Measurements from ENCODE around the gene C2orf76.
"Not testable (repeated sequence)": the region's sequence is repeated elsewhere in the genome, so short reads cannot be mapped to it uniquely, and the experiment has no call there.

Gene C2orf76

DNA sequence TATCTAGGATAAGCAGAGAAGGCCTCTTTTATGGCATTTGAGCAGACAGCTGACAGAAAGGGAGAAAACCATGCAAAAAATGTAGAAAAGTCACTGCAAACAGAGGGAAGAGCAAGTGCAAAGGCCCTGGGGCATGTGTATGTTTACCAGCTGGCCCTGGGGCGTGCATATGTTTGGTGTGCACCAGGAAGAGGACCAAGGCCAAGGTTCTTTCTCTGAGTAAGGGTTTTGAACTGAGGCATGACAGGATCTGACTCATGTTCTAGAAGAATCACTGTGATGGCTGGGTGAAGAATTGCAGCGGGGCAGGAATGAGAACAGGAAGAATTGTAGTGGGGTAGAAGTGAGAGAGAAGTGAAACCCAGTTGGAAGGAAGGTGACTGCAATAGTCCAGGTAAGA is 73.4 kb downstream of the C2orf76 start:
- DNase-seq = no peak

DNA sequence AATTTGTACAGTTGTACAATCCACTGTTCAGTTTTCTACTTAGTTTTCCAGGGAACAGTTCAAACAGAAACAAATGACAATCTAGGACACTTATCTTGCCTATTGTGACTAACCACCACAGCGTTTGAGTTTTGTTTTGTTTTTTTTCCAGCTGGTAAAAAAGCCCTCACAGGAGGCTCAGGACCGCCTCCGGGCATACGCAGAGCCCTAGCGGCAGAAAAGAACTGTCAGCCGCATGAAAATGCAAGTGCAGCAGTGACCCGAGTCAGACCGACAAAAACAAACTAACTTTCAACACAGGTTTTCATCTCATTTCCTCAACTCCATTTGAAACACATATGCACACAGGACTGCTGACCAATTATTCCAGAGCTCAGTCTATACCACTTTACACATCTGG is 74.4 kb downstream of the C2orf76 start:
- no peak for DNase-seq

DNA sequence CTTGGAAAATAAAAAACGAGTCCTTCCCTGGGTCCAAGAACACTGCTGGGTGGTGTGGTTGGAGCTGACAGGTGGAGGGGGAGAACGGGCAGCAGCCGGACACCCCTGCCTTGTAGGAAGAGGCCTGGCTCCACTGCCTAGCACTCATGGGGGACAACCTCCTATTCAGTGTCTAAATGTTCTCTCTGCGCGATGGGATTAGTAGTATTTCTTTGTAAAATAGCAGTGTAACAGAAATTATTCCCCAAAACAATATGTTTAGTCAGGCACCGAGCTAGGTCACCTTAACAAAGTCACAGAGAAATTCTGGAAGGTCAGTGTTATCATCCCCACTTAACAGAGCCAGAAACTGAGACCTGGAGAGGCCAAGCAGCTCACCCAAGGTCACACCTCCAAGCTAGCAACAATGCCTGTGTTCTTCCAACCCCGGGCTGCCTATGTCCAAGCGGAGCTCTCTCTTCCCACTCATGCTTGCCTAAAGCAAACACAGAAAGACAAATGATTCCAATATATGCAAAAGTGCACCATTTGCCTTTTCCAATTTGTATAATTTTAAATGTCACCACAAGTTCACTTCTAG is 75.0 kb downstream of the C2orf76 start:
- no peak for DNase-seq

DNA sequence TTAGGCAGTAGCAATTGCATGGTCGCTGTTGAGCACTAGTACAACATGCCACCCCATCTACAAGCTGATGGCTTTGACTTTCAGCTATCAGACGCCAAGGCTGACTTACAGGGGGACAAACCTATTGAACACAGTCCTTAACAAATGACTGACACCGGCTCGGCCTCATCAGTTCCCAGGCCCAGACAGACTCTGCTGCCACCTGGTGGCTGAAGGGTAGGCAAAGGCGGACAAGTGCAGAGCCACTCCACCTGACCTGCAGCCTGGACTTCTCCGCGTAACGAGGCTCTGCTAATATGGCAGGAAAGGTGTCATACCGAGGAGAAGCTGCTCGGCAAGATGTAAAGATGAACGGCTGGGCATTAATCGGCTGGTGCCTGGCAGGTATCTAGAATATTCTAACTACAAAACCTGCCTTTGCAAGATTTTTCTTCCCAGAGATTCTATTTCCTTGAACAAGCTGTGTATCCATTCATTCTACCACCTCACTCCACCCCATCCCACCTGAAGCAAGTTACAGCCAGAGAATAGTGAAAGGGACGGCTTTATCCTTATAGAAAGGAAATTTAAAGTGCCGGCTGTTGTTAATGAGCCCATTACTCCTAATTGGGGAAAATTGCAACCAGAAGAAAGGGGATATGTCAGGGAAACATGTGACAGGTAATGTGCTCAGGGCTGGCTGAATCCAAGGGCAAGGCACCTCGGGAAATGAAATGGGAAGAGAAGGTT is 75.6 kb downstream of the C2orf76 start:
- peak in 1 of 2 donors; percentile 35 for DNase-seq

DNA sequence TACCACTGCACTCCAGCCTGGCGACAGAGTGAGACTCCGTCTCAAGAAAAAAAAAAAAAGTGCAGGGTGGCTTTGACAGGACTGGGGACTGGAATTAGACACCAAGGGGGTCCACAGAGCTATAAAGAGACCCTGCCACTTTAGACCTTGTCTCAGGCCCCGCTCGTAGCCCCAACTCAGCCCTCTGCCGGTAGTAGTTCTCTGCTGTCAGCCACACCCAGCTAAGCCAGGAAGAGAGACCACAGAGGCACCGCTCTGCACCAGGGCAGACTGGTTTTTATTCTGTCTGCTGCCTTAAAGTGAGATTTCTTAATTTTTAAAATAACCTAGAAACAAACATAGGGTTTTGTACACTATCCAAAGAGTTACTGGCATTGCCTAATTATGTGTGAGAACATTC is 77.0 kb downstream of the C2orf76 start:
- DNase-seq = no peak

DNA sequence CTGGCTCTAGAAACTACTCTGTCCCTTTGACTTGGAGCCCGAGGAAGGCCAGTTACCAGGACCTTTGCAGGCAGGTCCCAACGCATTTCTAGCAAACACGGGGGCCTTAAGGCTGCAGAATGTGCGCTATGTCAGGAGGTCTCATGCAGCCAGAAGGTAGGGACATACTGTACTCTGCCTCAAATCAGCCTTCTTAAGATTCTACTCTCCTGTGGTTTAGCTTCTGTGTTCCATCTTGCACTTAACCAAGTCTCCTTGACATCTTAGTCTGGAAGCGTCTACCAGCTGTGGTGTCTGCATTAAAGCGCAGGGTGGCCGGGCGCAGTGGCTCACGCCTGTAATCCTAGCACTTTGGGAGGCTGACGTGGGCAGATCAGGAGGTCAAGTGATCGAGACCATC is 77.5 kb downstream of the C2orf76 start:
- DNase-seq = no peak

DNA sequence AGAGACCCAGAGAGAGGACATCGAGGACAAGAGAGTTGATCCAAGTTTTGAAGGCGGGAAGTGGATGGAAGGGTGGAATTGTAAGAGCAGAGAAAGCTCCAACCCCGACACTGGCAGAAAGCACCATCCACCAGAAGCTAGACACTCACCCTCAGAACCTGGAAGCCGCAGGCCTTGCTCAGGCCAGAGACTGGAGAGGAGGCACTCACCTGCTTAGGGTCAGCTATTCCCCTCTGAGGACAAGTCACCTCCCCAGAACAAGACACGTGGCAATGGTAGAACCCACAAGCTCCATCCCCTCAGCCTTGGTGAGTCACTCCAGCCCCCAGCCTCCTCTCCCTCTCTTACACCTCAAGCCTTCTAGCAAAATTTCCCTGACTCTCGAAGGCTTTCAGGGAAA is 78.1 kb downstream of the C2orf76 start:
- DNase-seq = no peak

DNA sequence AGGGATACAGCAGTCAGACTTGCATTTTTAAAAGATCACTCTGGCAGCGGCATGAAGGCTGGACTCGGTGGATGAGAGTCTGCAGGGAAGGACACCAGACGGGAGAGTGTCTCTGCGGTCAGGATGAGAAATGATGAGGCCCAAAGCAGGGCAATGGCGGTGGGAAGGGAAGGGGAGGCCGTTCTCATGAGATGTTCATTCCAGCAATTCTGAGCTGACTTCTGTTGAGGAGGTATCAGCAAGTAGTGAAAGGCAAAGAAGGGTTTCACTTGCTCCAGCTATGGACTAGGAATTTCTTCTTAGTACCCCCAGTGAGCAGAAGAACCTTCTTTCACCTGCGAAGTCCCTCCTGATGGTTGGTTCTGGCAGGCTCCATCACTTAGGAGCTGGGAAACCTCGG is 80.0 kb downstream of the C2orf76 start:
- DNase-seq = no peak

DNA sequence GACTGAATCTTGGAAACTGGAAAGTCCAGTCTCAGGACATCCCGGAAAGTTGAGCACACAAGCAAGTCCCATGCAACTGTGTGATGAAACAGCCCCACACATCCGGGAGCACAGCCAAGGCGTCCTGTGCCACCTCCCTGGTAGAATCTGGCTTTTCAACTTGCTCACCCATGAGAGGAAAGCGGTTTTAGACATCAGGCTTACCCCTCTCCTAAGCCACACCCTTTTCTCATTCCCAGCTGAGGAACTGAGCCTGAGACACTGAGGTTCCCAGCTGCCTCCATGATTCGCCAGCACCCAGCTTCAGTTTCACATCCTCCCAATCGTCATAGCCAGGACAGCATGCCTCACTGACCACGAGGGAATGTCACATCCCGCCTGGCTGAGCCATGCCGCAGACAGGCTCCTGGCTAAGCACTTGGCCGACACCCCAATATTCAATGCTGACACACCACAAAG is 82.7 kb downstream of the C2orf76 start:
- DNase-seq = no peak

DNA sequence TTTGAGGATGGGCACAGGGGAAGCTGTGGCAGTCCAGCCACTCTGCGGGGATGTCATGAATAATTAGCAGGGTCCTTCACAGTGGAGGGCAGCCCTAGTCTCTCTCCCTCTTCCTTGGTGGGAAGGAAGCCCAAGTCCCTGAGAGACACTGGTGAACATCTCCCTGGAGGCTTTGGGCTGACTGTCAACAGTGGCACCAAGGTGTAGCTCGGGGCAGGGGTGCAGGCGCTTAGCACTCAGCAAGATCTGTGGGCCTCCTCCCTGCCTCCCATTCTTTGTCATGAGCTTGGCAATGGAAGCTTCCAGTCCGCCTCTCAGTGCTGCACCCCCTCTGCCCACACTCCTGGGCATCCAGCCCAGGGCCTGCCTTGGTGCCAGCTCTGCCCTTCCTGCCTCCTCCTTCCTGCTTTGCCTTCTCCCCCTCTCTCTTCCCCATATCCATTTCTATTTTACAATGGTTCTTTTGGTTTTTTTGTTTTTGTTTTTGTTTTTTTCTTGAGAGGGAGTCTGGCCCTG is 83.6 kb downstream of the C2orf76 start:
- DNase-seq = no peak

DNA sequence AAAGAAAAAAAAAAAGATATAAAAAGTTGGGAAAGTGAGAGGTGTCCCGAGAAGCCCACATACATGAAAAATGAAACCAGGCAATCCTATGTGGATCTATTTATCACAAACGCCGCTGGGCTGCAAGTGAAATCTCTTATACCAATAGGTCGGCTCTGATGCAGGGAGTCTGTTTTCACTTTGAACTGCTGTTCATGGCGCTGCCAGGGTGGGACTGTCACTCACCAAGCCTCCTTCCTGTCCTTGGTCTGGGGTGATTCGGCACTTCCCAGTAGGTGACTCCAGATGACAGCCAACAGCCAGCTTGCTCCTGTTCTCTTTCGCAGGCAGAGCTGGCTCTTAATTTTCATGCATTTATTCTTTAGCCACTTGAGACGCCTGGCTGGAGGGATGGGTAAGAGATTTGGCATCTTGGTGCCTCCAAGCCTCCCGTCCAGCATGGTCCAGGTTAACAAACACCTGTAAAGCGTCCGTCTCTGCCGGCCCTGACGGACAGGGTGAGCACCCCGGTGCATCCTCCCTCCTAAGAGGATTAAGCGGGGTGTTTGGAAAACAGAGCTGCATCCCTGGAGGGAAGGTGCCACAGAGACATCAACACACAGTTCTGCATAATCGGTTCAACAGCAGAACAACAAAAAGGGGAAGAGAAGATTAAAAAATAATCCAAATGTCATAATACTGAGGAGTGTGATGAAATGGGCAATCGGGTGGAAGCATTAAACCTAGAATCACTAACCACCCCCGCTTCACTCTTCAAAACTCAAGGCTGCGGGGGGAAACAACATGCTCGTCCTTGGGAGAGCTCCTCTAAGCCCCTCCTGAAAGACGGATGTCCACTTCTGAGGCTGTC is 84.3 kb downstream of the C2orf76 start:
- no peak for DNase-seq

DNA sequence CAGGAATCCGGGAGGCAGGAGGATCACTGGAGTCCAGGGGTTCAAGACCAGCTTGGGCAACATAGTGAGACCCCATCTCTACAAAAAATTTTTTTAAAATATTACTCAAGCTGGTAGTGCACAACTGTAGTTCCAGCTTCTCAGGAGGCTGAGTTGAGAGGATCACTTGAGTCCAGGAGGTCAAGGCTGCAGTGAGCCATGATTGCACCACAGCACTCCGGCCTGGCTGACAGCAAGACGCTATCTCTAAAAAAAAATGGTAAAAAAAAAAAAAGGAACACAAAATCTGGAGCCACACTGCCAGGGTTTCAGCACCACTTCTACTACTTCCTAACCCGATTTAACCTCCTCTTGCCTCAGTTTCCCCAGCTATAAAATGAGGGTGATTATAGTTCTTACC is 86.0 kb downstream of the C2orf76 start:
- no peak for DNase-seq

DNA sequence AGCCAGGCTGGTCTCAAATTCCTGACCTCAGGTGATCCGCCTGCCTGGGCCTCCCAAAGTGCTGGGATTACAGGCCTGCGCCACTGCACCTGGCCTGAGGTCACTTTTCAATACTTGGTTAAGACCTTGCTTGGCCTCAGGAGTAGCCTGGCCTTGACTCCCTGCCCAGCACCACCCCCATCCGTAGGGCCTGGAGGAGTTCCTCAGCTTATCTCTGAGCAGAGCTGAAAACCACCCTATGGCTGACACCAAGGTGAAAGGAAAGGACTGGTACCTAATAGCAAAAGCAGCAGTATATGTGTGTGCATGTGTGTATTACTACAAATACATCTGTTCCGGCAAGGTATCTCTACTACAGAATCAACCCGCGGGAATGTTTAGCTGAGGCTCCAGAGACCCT is 87.0 kb downstream of the C2orf76 start:
- no peak for DNase-seq

DNA sequence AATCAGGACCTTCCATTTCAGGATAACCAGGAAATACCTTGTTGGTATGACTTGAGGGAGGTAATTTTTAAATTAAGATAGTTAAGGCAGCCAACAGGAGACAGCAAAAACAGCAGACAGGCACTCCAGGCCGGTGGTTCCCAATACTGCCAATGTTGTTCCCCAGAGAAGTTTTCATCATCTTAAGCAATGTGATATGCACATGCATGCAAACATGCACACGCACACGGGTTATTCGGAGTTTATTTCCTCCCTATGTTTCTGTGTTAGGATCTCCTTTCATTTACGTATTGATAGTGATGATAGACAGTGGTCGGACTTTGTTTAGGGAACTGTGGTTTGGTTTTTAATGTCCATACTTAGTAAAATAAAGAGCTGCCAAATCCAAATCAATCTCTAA is 87.7 kb downstream of the C2orf76 start:
- DNase-seq = no peak

DNA sequence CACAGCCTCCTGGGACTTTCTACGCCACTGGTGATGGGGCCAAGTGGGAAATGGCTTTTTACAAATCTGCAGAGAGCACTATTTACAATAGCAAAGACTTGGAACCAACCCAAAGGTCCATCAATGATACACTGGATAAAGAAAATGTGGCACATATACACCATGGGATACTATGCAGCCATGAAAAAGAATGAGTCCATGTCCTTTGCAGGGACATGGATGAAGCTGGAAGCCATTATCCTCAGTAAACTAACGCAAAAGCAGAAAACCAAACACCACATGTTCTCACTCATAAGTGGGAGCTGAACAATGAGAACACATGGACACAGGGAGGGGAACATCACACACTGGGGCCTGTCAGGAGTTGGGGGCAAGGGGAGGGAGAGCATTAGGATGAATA is 88.2 kb downstream of the C2orf76 start:
- DNase-seq = not testable (repeated sequence)

DNA sequence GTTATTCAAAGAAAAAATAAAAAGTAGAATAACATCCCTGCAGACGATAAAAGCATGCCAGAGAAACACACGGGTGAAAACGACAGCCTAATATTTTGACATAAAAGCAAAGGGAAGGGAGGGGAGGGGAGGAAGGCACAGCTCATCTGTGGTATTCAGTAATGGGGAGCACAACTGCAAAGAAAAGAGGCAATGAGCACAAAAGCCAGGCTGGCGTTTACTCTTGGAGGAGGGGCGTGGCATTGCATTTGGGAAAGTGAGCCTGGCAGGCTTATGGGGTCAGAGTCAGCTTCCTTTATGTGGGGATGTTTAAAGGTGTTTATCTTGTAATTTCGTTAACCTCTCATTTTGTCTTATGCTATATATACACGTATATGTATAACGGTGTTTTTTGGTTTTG is 89.8 kb downstream of the C2orf76 start:
- no peak for DNase-seq

DNA sequence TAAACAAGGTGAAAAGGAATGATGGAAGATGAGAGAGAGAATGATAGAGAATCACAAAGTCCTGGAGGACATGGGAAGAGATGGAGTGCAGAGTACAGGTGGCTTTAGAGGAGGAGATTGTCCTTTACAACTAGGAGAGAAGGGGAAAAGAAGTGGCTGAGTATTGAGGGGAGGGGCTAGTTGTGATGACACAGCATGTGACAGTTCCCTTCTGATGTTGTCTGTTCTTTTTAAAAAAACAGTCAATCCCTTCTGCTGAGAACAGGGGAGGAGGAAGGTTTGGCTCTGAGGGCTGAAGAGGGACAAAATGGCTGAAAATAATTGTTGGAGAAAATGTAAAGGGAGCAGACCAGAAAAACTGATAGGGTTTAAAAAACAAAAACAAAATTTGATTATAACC is 99.0 kb downstream of the C2orf76 start:
- DNase-seq = peak in 1 of 2 donors; percentile 26

DNA sequence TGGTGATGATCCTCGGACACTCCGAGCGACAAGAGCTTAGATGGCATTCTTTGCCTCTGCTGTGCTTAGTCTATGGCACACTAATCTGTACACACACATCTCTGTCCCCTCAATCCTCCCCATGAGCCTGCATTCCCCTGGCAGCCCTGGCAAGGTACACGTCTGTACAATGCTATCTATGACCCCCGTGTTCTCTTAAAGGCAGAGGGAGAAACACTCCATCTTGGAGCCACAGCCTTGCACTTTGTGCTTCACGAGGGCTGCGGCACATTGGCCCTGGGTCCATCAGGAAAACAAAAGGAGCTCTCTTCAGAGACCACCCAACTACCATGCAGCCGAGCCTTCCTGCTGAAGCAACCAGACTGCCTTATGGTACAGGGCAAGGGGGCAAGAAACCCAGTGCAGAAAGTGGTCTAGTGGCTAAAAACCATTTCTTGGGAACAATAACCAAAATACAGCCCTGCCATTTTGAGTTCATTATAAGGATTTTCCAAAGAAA is 100.5 kb downstream of the C2orf76 start:
- DNase-seq = no peak

DNA sequence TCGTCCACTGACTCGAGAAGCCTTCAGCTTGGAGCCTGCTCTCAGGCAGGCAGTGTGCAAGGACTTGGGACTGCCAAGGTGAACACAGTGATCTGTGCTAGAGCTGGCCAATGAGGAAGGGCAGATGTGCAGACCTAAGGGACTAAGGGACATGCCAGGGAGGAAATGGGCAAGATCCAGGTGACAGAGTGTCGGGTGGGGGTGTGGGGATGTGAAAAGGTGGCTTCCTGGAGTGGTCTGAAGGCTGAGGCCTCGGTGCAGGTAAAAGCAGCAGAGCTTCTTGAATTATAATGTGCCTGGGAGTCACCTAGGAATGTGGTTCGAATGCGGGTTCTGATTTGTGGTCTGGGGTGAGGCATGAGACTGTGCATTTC is 101.0 kb downstream of the C2orf76 start:
- DNase-seq = no peak

DNA sequence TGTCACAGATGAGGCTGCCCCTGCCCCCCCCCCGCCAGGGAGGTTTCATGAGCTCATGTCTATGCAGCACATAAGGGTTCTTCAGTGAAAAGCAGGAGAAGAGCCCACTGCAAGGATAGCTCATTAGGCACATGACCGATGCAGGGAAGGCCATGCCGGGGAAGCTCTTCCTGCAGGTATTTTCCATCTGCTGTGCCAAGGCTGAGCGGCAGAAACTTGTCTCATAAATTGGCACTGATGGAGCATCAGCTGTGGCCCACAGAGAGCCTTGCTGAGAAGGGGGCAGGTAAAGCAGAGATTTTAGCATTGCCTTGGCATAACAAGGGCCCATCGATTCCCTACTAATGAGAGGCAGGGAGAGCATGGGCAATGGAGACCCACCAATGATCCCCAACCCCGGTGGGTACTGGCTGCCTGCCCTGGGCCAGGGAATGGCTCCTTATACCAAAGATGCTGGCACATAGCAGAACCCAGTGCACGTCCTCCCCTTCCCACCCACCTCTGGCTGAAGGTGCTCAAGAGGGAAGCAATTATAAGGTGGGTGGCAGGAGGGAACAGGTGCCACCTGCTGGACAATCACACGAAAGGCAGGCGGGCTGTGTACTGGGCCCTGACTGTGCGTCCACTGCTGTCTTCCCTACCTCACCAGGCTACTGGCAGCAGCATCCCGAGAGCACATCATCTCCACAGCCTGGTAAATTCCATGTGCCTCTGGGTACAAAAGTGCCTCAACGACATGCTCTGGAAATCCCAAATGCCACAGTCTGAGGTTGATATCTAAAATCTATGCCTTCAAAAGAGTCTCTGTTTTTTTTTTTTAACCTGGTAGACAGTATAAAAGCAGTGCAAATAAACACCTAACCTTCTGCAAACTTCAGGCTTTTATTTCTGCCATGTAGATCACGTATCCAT is 101.6 kb downstream of the C2orf76 start:
- DNase-seq = no peak

DNA sequence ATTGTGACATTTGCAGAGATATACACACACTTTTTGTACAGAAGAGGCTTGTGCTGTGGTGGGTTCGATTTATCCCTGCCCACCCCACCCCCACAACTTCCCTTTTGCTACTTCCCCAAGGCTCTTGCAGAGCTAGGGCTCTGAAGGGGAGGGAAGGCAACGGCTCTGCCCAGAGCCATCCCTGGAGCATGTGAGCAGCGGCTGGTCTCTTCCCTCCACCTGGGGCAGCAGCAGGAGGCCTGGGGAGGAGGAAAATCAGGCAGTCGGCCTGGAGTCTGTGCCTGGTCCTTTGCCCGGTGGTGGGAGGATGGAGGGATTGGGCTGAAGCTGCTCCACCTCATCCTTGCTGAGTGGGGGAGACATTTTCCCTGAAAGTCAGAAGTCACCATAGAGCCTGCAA is 103.0 kb downstream of the C2orf76 start:
- DNase-seq = no peak

DNA sequence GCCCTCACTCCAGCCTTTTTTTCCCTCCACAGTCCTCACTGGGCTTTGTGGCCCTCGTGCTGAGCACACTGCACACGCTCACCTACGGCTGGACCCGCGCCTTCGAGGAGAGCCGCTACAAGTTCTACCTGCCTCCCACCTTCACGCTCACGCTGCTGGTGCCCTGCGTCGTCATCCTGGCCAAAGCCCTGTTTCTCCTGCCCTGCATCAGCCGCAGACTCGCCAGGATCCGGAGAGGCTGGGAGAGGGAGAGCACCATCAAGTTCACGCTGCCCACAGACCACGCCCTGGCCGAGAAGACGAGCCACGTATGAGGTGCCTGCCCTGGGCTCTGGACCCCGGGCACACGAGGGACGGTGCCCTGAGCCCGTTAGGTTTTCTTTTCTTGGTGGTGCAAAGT is 103.6 kb downstream of the C2orf76 start:
- no peak for DNase-seq

Measured in bone marrow (tissue), 2 donors.